RWPE1 (cell line): Measurements from ENCODE around the gene ITIH2.
"Not testable (repeated sequence)": the region's sequence is repeated elsewhere in the genome, so short reads cannot be mapped to it uniquely, and the experiment has no call there.

Experiments
- CTCF ChIA-PET: fragments of 350-600 bp; sonication (Branson Sonifier 250); formaldehyde crosslinking; extraction: SDS; loops from one replicate; lab custom pipeline; 2021; lab: Yijun Ruan, JAX
- POLR2A ChIA-PET: fragments of 400-600 bp; formaldehyde crosslinking; extraction: SDS; loops from one replicate; lab custom pipeline; 2020; ENCODE audit warnings: antibody characterized with exemption; ENCODE audit not compliant: low non-redundant PET; lab: Yijun Ruan, JAX
- DNase-seq: peaks from one replicate; pipeline ENCODE4 v3.0.0; 2012; ENCODE audit warnings: low spot score
- H3K27ac ChIP-seq: fragments of 450-650 bp; 2 replicates; pipeline ENCODE4 v1.5.1; 2017
- CTCF ChIP-seq: fragments of 450-650 bp; conservative IDR thresholded peaks from 2 replicates; pipeline ENCODE4 v1.5.1; 2017; ENCODE audit warnings: low read depth, mild to moderate bottlenecking

Gene ITIH2

GRCh38 chr10:7706534-7707073 lies 3.5 kb downstream of the ITIH2 start:
- POLR2A ChIA-PET: no interaction called here
- TF ChIP-seq CTCF: no peak

GRCh38 chr10:7707102-7707501 lies 4.0 kb downstream of the ITIH2 start:
- TF ChIP-seq CTCF: no peak
- POLR2A ChIA-PET: no interaction called here
- H3K27ac ChIP-seq: no peak overlapping the region
- no peak for DNase-seq
- CTCF ChIA-PET: no interaction called here

More at GRCh38 chr10:7706534-7707073, 3.5 kb downstream of the ITIH2 start:
- no peak for DNase-seq
- CTCF ChIA-PET: no interaction called here
- H3K27ac ChIP-seq: no peak overlapping the region

- no peak overlapping the region for H3K27ac ChIP-seq
- no peak for TF ChIP-seq CTCF
- ChIA-PET POLR2A (no interaction called here), CTCF (interaction anchor here (0.6 kb wide), 1 partner anchor 1585 kb away, joined by 3 read pairs; no protein-coding TSS in a partner anchor)
- DNase-seq: no peak
These were observed 4.9 kb downstream of the ITIH2 start for GRCh38 chr10:7707858-7708622.

GRCh38 chr10:7708832-7709231 lies 5.7 kb downstream of the ITIH2 start:
- no peak for TF ChIP-seq CTCF
- H3K27ac ChIP-seq: no peak overlapping the region
- ChIA-PET CTCF (no interaction called here), POLR2A (no interaction called here)
- no peak for DNase-seq

- TF ChIP-seq CTCF: no peak
- ChIA-PET POLR2A (no interaction called here), CTCF (no interaction called here)
- DNase-seq: no peak
- H3K27ac ChIP-seq: no peak overlapping the region
These were observed 7.3 kb downstream of the ITIH2 start for GRCh38 chr10:7710446-7710845.

GRCh38 chr10:7711075-7711474 lies 8.0 kb downstream of the ITIH2 start:
- CTCF ChIA-PET, H3K27ac ChIP-seq, POLR2A ChIA-PET, DNase-seq: not testable (repeated sequence)

- H3K27ac ChIP-seq: no peak overlapping the region
- no peak for DNase-seq
- POLR2A ChIA-PET: no interaction called here
- CTCF ChIA-PET: no interaction called here
- TF ChIP-seq CTCF: no peak
These were observed 12.4 kb downstream of the ITIH2 start for GRCh38 chr10:7715515-7715914.
